Endothelial cell (in vitro differentiated cells): ENCODE results near the gene LTF. TPM values are rescaled to one million over a fixed set of nuclear protein-coding genes. Genes with fewer than 3 reads are reported as not detected.

Source experiments
- DNase-seq: peaks from one replicate; pipeline ENCODE4 v3.0.0; 2021; ENCODE audit warnings: low spot score
- H3K27ac Mint-ChIP-seq: one replicate; pipeline ENCODE4 v1.8.0; 2021; ENCODE audit warnings: mixed read lengths, inconsistent platforms; ENCODE audit not compliant: unreplicated experiment
- H3K27me3 Mint-ChIP-seq: one replicate; pipeline ENCODE4 v1.8.0; 2021; ENCODE audit warnings: mild to moderate bottlenecking, moderate library complexity, mixed read lengths, inconsistent platforms; ENCODE audit not compliant: unreplicated experiment
- H3K36me3 Mint-ChIP-seq: one replicate; pipeline ENCODE4 v1.8.0; 2021; ENCODE audit warnings: mild to moderate bottlenecking, low read depth, mixed read lengths, inconsistent platforms; ENCODE audit not compliant: unreplicated experiment
- H3K4me1 Mint-ChIP-seq: one replicate; pipeline ENCODE4 v1.8.0; 2021; ENCODE audit warnings: mild to moderate bottlenecking, mixed read lengths, inconsistent platforms; ENCODE audit not compliant: unreplicated experiment
- H3K4me3 Mint-ChIP-seq: one replicate; pipeline ENCODE4 v1.8.0; 2021; ENCODE audit warnings: mild to moderate bottlenecking, mixed read lengths, inconsistent platforms; ENCODE audit not compliant: unreplicated experiment
- H3K9me3 Mint-ChIP-seq: one replicate; pipeline ENCODE4 v1.8.0; 2021; ENCODE audit warnings: mixed read lengths, inconsistent platforms; ENCODE audit not compliant: unreplicated experiment
- CTCF ChIP-seq: fragments of 200-600 bp; sonication (generic); IDR thresholded peaks from one replicate; pipeline ENCODE4 v1.5.0; 2021; ENCODE audit warnings: antibody characterized with exemption; ENCODE audit not compliant: unreplicated experiment
- total RNA-seq: library from RNA; stranded (reverse); fragmentation: NEBNext Ultra II Directional; extraction: Animal tissue kit (Norgen Biotek cat#: 25700); gene quantifications from one replicate; pipeline ENCODE4 v1.2.1, GENCODE V29; 2021; ENCODE audit not compliant: unreplicated experiment

LTF gene
- total RNA-seq, 1 donor from 2014 or later, result not detected

- no peak for TF ChIP-seq CTCF
- no peak overlapping the region for H3K4me3 Mint-ChIP-seq
Measured at GRCh38 chr3:46416125-46416810, 48.4 kb downstream of the LTF start.

GRCh38 chr3:46414739-46415138 is 50.0 kb downstream of the LTF start:
- no peak overlapping the region for H3K4me3 Mint-ChIP-seq
- DNase-seq, result no peak
- no peaks in the 10 kb centered on the region for H3K9me3 Mint-ChIP-seq
- no peak for TF ChIP-seq CTCF
- peaks cover 21% of the 10 kb centered on the region for H3K4me1 Mint-ChIP-seq
- no peak overlapping the region for H3K27ac Mint-ChIP-seq
- H3K27me3 Mint-ChIP-seq, result peaks cover 1% of the 10 kb centered on the region
- no peaks in the 10 kb centered on the region for H3K36me3 Mint-ChIP-seq

More at GRCh38 chr3:46416125-46416810, 48.4 kb downstream of the LTF start:
- Mint-ChIP-seq H3K36me3 (no peaks in the 10 kb centered on the region), H3K4me1 (peaks cover 20% of the 10 kb centered on the region), H3K27me3 (peaks cover 1% of the 10 kb centered on the region), H3K27ac (no peak overlapping the region), H3K9me3 (no peaks in the 10 kb centered on the region)
- no peak for DNase-seq

GRCh38 chr3:46413951-46414350 is 50.8 kb downstream of the LTF start:
- no peak for DNase-seq
- peaks cover 1% of the 10 kb centered on the region for H3K27me3 Mint-ChIP-seq
- TF ChIP-seq CTCF, result no peak
- no peak overlapping the region for H3K27ac Mint-ChIP-seq
- peaks cover 24% of the 10 kb centered on the region for H3K4me1 Mint-ChIP-seq
- H3K4me3 Mint-ChIP-seq, result no peak overlapping the region
- H3K36me3 Mint-ChIP-seq, result no peaks in the 10 kb centered on the region
- H3K9me3 Mint-ChIP-seq, result no peaks in the 10 kb centered on the region

- H3K4me3 Mint-ChIP-seq, result no peak overlapping the region
- no peaks in the 10 kb centered on the region for H3K9me3 Mint-ChIP-seq
Measured at GRCh38 chr3:46412786-46413298, 51.9 kb downstream of the LTF start.

More at GRCh38 chr3:46412786-46413298, 51.9 kb downstream of the LTF start:
- Mint-ChIP-seq H3K27ac (no peak overlapping the region), H3K36me3 (no peaks in the 10 kb centered on the region), H3K4me1 (peaks cover 29% of the 10 kb centered on the region), H3K27me3 (peaks cover 1% of the 10 kb centered on the region)
- DNase-seq, result no peak
- TF ChIP-seq CTCF, result no peak
